ENCODE results near the gene DCLK1.

GRCh38 chr13:35992964-35993363 is 138.2 kb downstream of the DCLK1 start:
- TF ChIP-seq SPI1 (IDR thresholded peaks at IDR 0.05; ENCODE audit: borderline replicate concordance, low read depth) (no peak), CTCF (IDR thresholded peaks at IDR 0.05; ENCODE audit: insufficient read depth, low read length) (no peak), POLR2AphosphoS5 (IDR thresholded peaks at IDR 0.05; ENCODE audit: low read depth) (no peak), GABPA (IDR thresholded peaks at IDR 0.05; ENCODE audit: low read depth) (no peak), REST (IDR thresholded peaks at IDR 0.05; ENCODE audit: insufficient replicate concordance, low read depth) (no peak)
